ENCODE measurements around the gene REEP1. TPM values are rescaled to one million over a fixed set of nuclear protein-coding genes. Genes with fewer than 3 reads are reported as not detected.
A peak's percentile ranks its signal among the peaks of the same experiment; 100 is the strongest.

REEP1 gene
- total and polyA plus RNA-seq, 3 donors from 2014 or later: 112 to 342 (median 241) TPM

GRCh38 chr2:86239326-86239725 is 98.1 kb downstream of the REEP1 start:
- Histone ChIP-seq H3K9me3 (no peaks in the 10 kb centered on the region), H3K4me3 (no peak overlapping the region), H3K4me1 (peaks cover 18% of the 10 kb centered on the region), H3K27ac (no peak overlapping the region), H3K36me3 (ENCODE audit: low read depth, missing control alignments) (no peaks in the 10 kb centered on the region), H3K27me3 (no peaks in the 10 kb centered on the region)
- no peak for DNase-seq
- 67 to 74% methylated on average over 4 of the region's 4 CpGs for WGBS, 2 donors
- TF ChIP-seq CTCF (IDR thresholded peaks at IDR 0.05) (no peak), POLR2A (IDR thresholded peaks at IDR 0.05) (no peak)
- intact Hi-C loops (cut with DNase I; ENCODE audit: low total_unique reads): no loop called here

DNA sequence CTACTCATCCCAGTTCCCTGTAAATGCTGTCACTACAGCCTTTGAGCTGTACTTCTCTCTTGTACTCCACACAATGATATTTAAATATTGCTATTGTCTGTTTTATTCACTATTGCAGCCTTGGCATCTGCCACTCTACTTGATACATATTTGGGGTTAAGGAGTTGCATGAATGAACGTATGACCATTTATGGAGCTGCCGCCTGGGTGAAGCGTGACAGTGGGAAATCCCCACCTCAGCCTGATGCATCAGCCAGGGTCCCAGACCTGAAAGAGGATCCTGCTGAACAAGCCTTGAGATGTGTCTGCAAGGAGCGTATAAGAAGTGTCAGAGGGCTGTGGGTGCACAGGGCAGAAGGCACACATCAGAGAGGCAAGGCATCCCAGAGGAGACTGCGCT is 99.1 kb downstream of the REEP1 start:
- intact Hi-C loops (cut with DNase I; ENCODE audit: low total_unique reads): no loop called here
- no peaks in the 10 kb centered on the region for H3K36me3 ChIP-seq (ENCODE audit: low read depth, missing control alignments)
- H3K4me3 ChIP-seq: no peak overlapping the region
- H3K27me3 ChIP-seq: no peaks in the 10 kb centered on the region
- no peak overlapping the region for H3K27ac ChIP-seq
- peaks cover 12% of the 10 kb centered on the region for H3K4me1 ChIP-seq
- TF ChIP-seq CTCF (IDR thresholded peaks at IDR 0.05) (no peak), POLR2A (IDR thresholded peaks at IDR 0.05) (no peak)
- H3K9me3 ChIP-seq: no peaks in the 10 kb centered on the region
- DNase-seq: peak; percentile 42
- whole genome bisulfite sequencing, 2 donors: 63 to 88% methylated on average over 5 of the region's 5 CpGs

DNA sequence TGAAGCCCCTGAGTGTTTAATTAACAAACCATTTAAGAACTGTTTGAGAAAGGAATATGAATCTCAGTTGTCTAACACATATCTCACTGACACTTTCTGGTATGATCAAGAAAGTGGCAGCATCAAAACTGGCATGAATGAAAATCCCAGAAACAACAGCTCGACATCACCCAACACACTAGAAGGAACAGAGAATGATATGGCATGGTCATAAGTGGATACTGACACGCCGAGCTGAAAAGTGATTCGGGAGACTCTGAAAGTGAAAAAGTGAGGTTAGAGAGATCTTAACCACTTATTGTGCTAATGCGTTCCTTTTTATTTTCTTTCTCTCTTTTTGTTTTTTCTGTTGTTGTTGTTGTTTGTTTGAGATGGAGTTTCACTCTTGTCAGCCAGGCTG is 100.3 kb downstream of the REEP1 start:
- no peak for DNase-seq
- Histone ChIP-seq H3K4me1 (peaks cover 12% of the 10 kb centered on the region), H3K27me3 (no peaks in the 10 kb centered on the region), H3K36me3 (ENCODE audit: low read depth, missing control alignments) (no peaks in the 10 kb centered on the region), H3K4me3 (no peak overlapping the region), H3K9me3 (no peaks in the 10 kb centered on the region), H3K27ac (peak overlapping the region in 1 of 2 donors; percentile 47)
- 66 to 83% methylated on average over 5 of the region's 5 CpGs for WGBS, 2 donors
- TF ChIP-seq POLR2A (IDR thresholded peaks at IDR 0.05) (no peak), CTCF (IDR thresholded peaks at IDR 0.05) (no peak)
- intact Hi-C loops (cut with DNase I; ENCODE audit: low total_unique reads): no loop called here

- H3K27ac ChIP-seq: no peak overlapping the region
- DNase-seq: no peak
- H3K4me1 ChIP-seq: peaks cover 12% of the 10 kb centered on the region
These were observed 102.0 kb downstream of the REEP1 start for GRCh38 chr2:86235196-86235980.

More at GRCh38 chr2:86235196-86235980, 102.0 kb downstream of the REEP1 start:
- intact Hi-C loops (cut with DNase I; ENCODE audit: low total_unique reads): no loop called here
- 74 to 81% methylated on average over 12 of the region's 12 CpGs for WGBS, 2 donors
- TF ChIP-seq CTCF (IDR thresholded peaks at IDR 0.05) (no peak), POLR2A (IDR thresholded peaks at IDR 0.05) (no peak)
- Histone ChIP-seq H3K27me3 (no peaks in the 10 kb centered on the region), H3K4me3 (no peak overlapping the region), H3K9me3 (no peaks in the 10 kb centered on the region), H3K36me3 (ENCODE audit: low read depth, missing control alignments) (no peaks in the 10 kb centered on the region)

Measured in testis (tissue), 3 donors.